Endothelial cell of umbilical vein (primary cell): ENCODE measurements around the gene EXT2.

Experiments used
- EZH2 ChIP-seq: IDR thresholded peaks from 2 replicates; pipeline ENCODE4 v1.6.1; 2012; ENCODE audit warnings: borderline replicate concordance, low read depth, mild to moderate bottlenecking, moderate library complexity, low read length, inconsistent platforms; ENCODE audit not compliant: severe bottlenecking
- GATA2 ChIP-seq: IDR thresholded peaks from 2 replicates; pipeline ENCODE4 v1.7.0; 2011; ENCODE audit warnings: low read depth, mild to moderate bottlenecking, moderate library complexity, mixed read lengths, low read length; ENCODE audit not compliant: insufficient read length, insufficient read depth
- MYC ChIP-seq: IDR thresholded peaks from one replicate; pipeline ENCODE4 v1.6.1; 2011; ENCODE audit warnings: mild to moderate bottlenecking, low read depth, low read length
- POLR2A ChIP-seq: IDR thresholded peaks from 2 replicates; pipeline ENCODE4 v1.6.1; 2012; ENCODE audit warnings: low read depth, mild to moderate bottlenecking, control low read depth, low read length
- POLR2AphosphoS5 ChIP-seq: IDR thresholded peaks from 2 replicates; pipeline ENCODE4 v1.6.1; 2012; ENCODE audit warnings: low read depth, mild to moderate bottlenecking, control low read depth, low read length, moderate library complexity; ENCODE audit not compliant: insufficient read depth
- TF ChIP-seq, protein P1 (sequence below), 2 donors: IDR thresholded peaks; 1 replicate in 1 of 2; 2 replicates in 1 of 2; pipeline ENCODE4 v1.5.1; 2011; ENCODE audit warnings: low read length in 2 of 2, mild to moderate bottlenecking in 2 of 2, moderate library complexity in 2 of 2, control low read depth in 1 of 2, inconsistent platforms in 1 of 2, low read depth in 1 of 2; ENCODE audit not compliant: insufficient read depth in 1 of 2; ENCODE audit errors: extremely low read depth in 1 of 2
- TF ChIP-seq, protein P2 (sequence below): IDR thresholded peaks from 2 replicates; pipeline ENCODE4 v1.6.1; 2011; ENCODE audit not compliant: insufficient read depth, insufficient read length

DNA sequence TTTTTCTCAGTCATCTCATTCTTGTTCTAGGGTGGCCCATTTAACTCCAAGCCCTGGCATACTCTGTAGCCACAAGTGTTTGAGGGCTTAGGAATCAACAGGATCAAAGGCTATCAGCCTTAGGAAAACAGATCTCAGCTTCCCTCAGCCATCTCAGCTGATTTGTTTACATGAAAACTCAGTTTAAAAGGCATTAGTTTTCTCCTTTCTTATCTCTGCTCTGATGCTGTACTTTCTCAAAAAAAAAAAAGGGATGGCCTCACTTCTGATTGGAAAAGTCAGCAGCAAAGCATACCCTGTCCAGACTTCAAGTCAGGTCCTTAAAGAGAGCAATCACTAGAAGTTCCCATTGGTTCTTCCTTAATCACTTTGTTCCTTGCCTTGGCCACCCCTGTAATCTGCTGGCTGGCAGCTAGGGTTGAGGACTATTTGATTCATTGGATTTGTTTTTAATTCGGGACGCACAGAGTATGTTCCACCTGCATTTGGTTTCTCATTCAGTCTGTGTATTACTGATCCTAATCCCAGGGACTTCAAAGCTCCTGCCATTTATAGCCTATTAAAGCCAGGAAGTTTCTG lies 102.8 kb downstream of the EXT2 start:
- no peak for TF ChIP-seq POLR2AphosphoS5
- TF ChIP-seq, protein P1, sequence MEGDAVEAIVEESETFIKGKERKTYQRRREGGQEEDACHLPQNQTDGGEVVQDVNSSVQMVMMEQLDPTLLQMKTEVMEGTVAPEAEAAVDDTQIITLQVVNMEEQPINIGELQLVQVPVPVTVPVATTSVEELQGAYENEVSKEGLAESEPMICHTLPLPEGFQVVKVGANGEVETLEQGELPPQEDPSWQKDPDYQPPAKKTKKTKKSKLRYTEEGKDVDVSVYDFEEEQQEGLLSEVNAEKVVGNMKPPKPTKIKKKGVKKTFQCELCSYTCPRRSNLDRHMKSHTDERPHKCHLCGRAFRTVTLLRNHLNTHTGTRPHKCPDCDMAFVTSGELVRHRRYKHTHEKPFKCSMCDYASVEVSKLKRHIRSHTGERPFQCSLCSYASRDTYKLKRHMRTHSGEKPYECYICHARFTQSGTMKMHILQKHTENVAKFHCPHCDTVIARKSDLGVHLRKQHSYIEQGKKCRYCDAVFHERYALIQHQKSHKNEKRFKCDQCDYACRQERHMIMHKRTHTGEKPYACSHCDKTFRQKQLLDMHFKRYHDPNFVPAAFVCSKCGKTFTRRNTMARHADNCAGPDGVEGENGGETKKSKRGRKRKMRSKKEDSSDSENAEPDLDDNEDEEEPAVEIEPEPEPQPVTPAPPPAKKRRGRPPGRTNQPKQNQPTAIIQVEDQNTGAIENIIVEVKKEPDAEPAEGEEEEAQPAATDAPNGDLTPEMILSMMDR (IDR thresholded peaks at IDR 0.05; ENCODE audit: extremely low read depth in 1 of 2, insufficient read depth in 1 of 2, low read depth in 1 of 2, low read length in 2 of 2): no peak
- no peak for TF ChIP-seq POLR2A
- no peak for TF ChIP-seq EZH2
- no peak for TF ChIP-seq GATA2
- TF ChIP-seq, protein P2, sequence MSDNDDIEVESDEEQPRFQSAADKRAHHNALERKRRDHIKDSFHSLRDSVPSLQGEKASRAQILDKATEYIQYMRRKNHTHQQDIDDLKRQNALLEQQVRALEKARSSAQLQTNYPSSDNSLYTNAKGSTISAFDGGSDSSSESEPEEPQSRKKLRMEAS: no peak
- no peak for TF ChIP-seq MYC
